ENCODE data around the gene SLC22A5.
"Not testable (repeated sequence)": the region's sequence is repeated elsewhere in the genome, so short reads cannot be mapped to it uniquely, and the experiment has no call there.

SLC22A5 gene

DNA sequence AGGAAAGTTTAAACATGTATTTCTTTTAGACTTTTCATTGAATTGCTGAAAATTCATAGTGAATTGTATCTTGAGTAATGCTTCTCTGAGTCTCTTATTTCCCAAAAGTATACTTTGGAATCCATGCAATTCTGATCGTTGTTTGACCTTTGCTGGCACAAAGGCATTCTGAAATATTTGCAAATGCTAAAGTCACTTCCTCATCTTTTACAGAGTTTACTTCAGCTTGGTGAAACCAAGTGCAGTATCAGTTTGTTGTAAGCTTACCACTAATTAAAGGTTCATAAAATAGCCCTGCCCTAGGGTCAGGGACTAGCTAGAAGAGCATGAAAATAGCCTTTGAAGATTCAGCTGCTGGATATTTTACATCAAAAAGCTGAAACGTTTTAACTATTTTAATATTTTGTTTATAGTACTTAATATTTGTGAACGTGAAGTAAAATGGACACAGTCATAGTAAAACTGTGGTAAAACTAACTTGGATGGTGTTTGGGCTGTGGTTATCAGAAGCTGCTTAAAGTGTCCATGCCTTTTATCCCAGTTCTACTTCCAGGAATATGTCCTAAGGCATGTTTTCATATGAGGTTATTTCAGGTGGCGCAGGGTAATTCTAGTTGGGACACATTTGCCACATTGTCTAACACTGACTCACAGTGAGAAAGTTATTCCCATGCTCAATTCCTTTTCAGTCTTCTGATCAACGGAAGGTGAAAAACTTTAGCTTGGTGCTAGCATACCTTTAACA, 45.3 kb downstream of the SLC22A5 start:
- DNase-seq = no peak

DNA sequence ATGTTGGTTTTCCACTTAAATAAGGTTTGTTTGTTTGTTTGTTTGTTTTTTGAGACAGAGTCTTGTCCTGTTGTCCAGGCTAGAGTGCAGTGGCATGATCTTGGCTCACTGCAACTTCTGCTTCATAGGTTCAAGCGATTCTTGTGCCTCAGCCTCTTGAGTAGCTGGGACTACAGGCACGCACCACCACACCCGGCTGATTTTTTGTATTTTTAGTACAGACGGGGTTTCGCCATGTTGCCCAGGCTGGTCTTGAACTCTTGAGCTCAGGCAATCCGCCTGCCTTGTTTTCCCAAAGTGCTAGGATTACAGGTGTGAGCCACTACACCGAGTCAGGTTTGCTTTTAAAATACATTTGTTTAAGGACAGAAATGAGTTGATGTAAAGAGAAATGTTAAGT, 46.0 kb downstream of the SLC22A5 start:
- DNase-seq = not testable (repeated sequence)

DNA sequence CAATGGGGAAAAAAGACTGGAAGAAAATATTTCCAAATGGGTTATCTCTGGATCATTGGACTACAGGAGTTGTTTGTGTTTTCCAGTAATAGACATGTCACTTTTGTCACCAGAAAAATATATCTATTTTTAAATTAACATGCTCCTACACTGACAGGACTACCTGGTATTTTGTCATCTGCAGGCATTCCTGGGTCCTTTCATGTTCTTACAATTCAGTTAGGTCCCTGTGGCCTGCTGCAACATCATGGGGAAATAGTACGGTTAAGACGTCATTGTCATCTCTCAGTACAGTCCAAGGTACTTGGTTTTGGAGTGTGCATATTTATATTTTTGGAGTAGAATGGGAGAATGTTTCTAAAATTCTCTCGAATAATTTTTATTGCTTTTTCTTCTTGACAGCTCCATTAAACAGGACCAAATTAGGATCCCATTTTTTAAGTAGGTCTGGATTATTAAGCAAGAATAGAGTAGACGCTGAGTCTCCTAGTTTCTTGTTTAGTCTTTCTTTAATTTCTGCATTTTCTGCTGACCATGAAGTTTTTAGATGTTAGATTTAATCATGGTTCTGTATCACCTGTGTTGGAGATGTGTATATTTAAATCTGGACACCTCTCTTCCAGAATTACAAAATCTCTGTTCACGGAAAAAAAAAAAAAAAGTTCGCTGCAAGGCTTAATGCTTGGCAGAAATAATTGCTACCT, 46.9 kb downstream of the SLC22A5 start:
- no peak for DNase-seq

DNA sequence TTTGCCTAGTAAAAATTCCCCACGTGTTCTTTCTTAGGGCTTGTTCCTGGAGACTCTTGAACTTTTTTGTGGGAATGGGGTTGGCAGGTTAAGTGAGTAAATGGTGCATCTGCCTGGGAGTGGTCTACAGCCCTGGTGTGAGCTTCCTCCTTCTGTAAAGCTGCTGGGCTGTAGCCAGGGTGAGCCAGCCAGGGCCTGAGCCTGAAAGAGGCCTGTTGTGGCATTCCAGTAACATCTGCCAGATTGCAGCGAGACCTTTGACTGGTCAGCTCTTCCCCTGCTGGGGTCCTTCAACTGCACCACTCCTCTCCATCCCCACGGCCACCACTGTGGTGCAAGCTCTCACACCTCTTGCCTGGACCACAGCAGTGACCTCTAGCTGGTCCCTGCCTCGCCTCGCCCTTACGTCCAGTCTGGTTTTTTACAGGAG, 47.5 kb downstream of the SLC22A5 start:
- DNase-seq = no peak

DNA sequence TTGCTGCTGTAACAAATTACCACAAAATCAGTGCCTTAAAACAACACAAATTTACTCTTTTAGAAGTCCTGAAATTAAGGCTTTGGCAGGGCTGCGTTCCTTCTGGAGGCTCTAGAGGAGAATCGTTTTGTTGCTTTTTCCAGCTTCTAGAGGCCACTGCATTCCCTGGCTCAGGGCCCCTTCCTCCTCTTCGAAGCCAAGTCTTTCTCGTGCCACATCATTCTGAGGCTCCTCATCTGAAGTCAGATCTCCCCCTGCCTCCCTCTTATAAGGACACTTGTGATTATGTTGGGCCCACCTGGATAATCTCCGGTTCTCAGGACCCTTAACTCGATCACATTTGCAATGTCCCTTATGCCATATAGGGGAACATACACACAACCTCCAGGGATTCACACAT, 48.0 kb downstream of the SLC22A5 start:
- DNase-seq = no peak

DNA sequence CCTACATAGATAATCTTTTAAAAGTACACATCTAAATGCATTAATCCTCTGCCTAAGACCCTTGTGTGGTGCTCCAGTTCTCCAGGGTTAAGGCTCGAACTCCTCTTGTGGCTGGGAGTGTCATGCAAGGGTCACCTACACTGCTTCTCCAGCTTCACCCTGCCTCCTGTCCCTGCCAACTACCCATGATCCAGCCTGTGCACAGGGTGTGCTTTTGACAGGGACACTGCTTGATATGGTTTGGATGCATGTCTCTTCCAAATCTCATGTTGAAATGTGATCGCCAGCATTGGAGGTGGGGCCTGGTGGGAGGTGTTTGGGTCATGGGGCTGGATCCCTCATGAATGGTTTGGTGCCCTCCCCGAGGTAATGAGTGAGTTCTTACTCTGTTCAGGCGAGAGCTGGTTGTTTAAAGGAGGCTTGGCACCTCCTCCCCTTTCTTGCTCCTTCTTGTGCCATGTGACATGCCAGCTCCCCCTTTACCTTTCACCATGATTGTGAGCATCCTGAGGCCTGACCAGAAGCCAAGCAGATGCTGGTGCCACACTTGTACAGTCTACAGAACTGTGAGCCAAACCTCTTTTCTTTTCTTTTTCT, 48.5 kb downstream of the SLC22A5 start:
- no peak for DNase-seq

DNA sequence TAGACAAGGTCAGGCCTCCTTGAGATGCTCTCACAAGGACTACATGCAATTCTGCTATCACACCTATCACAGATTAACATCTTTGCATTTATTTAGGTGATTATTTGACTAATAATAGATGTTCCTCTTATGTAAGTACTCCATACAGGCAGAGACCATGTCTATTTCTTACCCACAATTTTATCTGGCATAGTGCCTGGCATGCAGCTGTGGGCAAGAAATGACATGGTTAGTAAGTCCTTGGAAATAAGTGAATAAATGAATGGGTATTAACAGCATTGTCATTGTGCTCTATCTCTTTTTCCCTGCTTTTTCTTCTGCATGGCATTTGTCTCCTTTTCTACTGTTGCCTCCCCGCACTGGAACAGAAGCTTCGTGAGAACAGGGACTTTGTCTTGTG, 49.4 kb downstream of the SLC22A5 start:
- DNase-seq = no peak

DNA sequence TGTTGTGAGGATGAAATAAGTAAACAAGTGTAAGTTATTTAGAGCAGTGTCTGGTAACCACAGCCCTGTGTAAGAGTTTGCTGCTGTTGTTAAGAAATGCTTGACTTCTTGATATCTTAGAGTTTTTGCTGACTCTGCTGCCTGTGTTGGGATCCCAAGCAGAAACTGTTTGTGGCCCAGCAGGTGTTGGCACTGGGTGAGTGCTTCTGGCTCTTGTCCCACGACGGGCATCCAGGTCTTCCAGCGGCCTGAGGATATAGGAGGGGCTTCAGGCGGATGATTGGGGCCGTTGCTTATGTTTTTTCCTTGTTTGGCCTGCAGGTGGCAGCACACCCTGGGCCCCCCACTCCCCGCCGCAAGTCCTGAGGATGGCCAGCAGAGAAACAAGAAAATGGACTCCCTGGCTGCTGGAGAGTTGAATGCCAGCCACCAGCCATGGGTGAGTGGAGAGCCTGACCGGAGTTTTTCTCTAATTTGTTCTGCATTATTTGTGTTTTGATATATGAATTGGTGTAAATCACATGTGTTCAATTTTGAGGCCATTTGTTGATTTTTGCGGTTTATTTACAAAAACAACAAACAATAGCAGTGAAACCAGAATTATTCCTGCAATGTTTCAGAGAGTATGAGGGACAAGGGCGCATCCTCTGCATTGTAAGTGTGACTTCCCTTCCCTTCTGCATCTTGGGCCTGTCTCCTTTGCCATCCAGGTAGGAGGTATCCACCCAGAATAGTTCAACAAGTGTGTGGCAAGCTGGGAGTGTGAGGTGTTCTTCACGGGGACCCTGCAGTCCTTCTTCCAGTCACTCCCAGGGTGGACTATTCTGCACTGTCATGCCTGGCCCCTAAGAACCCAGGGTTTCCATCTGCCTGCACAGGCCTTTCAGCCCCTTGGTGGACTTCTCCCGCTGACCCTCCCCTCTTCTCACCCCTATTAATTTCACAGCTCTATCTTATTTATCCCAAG, 50.3 kb downstream of the SLC22A5 start:
- peak; percentile 14 to 36 (median 20) for DNase-seq

DNA sequence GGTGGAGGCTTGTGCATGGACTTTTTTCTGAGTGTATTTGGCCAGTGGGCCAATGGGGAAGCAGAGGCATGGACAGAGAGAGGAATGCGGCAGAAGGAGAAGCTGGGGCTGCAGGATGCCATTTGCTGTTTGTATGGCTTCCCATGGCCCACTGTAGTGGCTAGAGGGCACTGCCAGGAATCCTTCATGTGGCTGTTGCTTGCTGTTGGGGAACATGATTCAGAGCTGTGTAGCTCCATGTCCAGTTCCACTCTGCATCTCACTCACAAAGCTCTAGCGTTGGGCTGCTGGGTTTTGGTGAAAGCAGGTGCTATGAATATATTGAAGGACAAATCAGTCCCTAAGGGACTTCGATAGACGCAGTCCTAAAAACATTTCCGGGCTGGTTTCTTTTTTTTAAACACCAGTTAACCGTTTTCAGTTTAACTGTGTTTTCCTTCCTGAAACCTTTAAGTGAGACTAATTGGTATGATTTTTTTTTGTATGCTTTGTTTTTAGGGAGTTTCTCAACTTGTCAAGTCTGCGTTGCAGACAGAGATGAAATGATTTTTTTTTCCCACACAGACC, 51.3 kb downstream of the SLC22A5 start:
- no peak for DNase-seq

DNA sequence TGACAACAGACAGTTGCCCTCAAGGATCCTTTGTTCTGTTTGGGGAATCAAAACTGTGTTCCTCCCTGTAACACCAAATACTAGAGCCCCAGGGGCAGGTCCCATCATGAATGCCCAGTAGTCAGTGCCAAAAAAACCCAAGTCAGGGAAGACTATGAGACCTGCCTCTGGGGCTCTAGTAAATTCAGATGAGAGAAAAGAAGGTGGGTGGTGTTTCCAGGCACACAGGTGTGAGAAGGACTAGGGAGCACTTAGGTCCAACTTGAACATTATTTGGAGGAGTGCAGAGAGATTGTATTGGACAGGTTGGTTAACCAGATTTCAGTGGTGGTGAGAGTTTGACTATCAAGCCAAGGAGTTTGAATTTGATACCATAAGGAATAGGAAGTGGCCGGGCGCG, 52.0 kb downstream of the SLC22A5 start:
- no peak for DNase-seq

DNA sequence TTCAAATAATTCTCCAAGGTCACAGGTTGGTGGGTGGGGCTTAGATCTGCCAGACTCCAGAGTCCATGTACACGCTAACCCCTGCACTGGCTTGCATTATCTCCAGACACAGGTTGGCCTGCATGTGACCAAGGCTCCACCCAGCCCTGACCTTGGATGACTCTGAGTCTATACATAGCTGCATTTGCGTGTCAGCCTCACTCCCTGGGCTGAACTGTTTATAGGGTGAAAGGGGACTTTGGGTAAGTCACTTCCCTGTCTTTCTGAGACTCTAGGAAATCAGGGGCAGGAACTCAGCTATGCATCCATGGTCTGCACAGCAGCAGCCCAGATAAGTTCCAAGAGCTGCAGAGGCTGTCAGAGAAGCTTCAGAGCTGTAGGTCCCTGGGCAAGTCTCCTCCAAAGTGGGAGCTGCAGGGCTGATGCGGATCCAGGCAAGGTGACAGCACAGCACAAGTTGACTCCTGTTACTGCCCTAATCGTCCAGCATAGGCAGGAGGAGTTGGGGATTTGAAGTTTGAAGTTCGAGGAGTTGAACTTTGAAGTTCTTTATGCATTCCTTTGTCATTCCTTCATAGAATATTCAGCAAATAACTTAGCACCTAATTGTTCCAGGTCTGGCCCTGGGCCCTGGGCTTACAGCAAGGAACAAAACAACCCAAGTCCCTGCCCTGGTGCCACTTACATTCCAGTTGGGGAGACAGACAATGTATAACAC, 53.4 kb downstream of the SLC22A5 start:
- no peak for DNase-seq

DNA sequence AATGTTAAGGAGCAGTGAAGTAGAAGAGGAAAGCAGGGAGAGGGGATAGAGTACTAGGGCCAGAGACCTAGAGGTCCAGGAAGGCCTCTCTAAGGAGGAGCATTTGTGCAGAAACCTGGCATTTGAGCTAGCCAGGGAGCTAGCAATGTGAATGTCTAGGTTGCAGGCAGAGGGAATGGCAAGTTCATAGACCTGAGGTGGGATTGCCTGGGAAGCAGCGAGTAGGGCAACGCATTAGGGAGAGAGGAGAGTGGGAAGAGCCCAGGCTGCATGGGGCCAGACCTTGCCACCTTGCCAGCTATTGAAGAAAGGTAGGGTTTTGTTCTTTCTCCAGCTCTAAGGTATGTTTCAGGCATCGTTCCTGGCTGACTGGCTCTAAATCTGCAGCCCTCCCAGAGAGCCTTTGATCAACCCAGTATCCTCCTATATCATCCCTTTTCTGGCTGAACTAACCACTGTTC, 54.0 kb downstream of the SLC22A5 start:
- no peak for DNase-seq

DNA sequence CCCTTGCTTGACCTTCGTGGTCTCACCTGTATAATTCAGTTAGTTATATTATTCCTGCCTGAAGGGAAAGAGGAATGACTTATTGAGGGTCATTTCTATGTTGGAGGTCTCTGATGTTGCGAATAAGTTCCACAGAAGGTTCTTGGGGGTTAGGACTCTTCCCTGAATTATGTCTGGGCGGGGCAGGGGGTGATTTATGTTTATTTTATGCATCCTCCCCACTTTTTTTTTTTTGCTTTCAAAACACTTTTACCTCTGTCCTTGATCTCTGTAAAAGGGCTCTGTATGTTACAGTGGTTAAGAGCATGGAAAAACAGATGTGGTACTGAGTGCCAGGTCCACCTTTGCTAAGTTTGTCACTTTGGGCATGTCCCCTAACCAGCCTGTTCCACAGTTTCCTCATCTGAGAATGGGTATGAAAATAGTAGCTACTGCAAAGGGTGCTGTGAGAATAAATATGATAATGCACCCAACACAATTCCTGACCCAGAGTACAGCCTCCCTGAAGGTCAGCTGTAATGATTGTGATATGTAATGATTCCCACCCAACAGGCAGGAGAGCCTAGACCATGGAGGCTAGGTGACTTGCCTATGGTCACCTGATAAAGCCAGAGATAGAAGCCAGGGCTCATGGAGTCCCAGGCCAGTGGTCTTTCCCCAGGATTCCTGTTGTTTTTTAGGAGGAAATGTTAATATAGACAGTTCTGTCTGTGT, 54.8 kb downstream of the SLC22A5 start:
- no peak for DNase-seq

DNA sequence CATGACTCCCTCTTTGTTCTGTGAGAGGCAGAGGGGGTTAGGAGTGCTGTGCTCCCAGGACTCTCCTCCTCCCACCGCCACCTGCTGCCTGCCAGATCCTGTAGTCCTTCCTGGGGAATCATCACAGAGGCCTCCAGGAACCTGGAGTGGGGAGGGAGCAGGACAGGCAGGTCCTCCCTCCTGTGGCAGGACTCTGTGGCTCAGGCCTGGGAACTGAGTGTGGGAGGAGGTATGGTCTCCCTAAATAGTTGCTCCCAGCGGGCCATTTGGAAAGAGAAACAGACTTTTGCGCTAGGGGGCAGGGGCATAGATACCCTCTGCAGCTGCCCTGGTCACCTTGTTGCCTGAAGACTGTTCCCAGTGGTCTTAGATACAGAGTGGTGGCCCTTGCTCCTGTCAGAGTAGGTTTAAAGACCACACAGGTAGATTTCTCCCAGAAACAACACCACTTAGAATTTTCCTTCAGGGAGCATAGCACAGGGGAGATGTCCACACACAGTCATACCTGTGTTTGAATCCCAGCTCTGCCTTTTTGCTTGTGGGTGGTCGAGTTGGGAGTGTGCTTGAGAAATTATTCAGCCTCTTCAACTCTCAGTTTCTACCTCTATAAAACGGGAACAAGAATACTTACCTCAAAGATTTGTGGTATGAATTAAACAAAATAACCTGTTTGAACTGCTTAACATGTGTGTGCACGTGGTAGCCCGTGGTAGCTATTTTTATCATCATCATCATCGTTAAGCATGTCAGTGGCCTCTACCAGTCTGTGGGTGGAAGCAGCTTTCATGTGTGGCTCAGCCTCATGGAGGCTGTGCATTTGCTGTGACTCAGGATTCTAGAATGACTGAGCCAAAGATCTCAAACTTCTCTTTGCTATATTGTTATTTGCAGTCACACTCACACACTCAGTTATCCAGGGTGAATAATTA, 55.8 kb downstream of the SLC22A5 start:
- peak; percentile 32 to 50 (median 44) for DNase-seq

DNA sequence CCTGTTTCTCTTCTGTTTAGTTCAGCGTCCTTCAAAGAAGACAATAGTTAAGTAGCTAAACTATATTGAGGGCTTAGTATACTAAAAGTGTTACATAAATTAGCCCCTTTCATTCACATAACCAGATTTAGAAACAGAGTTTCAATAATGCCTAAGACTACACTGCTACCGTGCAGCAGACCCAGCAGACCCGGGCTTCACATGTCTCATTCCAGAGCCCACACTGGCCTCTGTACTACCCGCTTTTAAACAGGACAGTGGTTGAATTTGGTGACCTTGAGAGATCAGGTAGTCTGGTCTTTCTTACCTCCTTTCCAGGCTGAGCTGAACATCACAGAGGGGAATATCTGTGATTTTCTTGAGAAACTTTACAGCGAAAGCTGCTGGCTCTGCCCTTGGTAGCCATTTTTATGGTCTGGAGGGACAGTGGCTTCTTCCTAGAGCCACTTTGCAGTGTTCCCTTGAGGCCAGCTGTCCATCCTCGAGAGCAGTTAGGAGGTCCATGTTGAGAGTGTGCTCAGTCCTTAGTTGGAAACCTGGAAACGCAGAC, 56.5 kb downstream of the SLC22A5 start:
- DNase-seq = no peak

DNA sequence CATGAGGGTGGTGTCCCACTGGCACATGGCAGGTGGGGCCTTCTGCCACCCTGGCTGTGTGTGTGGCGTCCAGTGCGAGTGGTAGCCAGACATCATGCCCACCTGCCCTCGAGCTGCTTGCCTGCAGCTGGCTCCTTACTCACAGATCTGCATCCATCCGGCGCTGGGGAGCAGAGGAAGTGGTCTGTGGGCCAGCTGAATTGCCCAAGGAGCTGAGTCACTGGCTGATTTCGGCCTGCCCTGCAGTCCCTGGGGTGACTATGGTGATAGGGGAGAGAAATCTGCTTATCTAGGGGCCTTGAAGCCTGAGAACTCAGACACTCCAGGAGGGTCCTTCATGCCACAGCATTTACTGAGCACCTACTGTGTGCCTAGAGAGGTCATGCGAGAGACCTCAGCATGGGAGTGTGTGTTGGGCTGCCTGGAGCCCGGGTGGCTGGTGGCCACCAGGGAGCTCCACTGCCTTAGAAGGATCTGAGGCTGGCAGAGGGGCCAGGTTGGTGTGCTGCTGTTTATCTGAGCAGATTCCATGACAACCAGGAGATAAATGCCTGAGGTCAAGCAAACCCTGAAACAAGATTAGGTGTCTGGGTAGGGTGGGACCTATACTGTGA, 57.1 kb downstream of the SLC22A5 start:
- DNase-seq = peak; percentile 23 to 42 (median 31)

DNA sequence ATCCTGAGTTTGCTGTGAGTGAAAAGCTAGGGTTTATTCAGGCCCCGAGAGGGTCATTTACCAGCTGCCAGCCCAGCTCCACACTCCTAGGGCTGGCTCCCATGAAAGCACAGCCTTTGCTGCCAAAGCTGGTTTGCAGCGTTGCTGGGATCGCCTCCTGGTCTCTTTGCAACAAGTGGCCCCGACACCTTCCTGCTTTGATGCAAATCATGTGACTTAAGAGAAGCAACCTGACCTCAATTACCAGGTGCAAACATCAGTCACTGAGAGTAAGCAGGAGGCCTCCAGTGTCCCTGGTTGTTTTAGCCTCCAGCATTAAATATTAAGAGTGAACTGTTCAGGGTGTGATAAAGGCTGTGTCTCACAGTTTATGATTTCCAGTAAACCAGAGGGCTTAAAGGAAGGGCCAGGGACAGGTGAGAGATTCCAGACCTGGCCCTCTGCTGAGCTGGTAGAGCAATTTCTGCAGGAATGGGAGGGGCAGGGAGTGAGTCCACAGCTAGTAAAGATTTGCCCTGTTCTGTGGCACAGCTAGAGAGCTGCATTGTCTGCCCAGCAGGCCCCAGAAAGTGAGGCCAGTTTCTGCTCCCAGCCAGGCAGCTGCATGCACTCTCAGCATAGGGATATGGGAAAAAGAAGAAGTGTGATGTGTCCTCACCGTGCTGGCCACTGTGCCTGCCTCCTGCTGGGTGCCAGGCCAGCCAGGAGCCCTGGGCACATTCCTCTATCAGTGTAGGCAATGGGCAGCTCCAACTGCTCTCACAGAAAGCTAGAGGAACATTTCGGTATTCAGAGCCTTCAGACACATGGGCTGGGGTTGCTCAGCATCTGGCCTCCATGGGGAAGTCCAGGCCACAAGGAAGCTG, 58.0 kb downstream of the SLC22A5 start:
- peak; percentile 17 to 32 (median 28) for DNase-seq

DNA sequence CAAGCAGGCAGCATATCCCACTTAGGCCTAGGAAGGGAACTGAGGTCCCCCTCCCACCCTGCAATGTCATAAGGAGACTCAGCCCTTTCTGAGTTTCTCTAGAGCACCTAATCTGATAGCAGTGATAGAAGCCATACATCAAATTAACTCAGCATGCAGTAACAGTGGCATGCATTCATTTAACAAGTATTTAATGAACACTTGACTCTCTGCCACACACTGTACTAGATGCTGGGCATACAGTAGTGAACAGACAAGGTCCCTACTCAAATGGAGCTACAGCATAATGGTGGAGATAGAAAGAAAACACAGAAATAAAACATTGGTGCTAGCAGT, 58.6 kb downstream of the SLC22A5 start:
- DNase-seq = no peak
